Stimulated activated CD8-positive, alpha-beta memory T cell treated with anti-CD3 and anti-CD28 coated beads, Interleukin-2, amount 100 ng/mL, for 48 hours (primary cell): ENCODE results near the gene MYL5.
"Not testable (repeated sequence)": the region's sequence is repeated elsewhere in the genome, so short reads cannot be mapped to it uniquely, and the experiment has no call there.

Experiments
- DNase-seq, 2 donors: peaks; one replicate each; pipeline ENCODE4 v3.0.0-alpha.2; 2020; ENCODE audit warnings: low read depth in 2 of 2

Gene MYL5

GRCh38 chr4:729336-730315, 55.3 kb downstream of the MYL5 start:
- DNase-seq: no peak

GRCh38 chr4:730511-730910, 56.2 kb downstream of the MYL5 start:
- no peak for DNase-seq

- DNase-seq: not testable (repeated sequence)
Measured at GRCh38 chr4:730946-731904, 56.9 kb downstream of the MYL5 start.
